Measurements from ENCODE around the gene TSPAN5.

Gene TSPAN5

DNA sequence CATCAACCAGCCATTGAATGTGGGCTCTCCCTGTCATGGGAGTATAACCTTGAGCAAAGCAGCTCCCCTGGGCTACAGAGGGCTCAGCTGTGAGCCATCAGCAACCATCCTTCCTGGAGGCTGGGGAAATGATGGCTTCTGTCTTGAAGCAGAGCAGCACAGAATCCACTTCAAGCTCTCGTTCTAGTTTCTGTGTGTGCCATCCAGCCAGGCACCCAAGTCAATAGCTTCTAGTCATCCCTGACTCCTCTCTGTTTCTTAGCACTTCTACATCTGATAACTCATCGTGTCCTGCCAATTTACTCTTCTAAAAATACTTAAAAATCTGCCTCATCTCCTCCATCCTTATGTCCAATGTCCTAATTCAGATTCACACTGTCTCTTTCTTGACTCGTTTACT, 42.2 kb upstream of the TSPAN5 start:
- H3K4me3 ChIP-seq (ENCODE audit: insufficient read depth, low read length, poor library complexity, severe bottlenecking), result no peak overlapping the region
- no peaks in the 10 kb centered on the region for H4K20me1 ChIP-seq (ENCODE audit: low read depth, low read length)
- H3K27me3 ChIP-seq (ENCODE audit: low read length), result no peaks in the 10 kb centered on the region
- H3K27ac ChIP-seq (ENCODE audit: low read depth, low read length), result no peak overlapping the region
- H3K9me3 ChIP-seq (ENCODE audit: insufficient read depth, low read length), result no peaks in the 10 kb centered on the region
- TF ChIP-seq EZH2phosphoT487 (conservative IDR thresholded peaks at IDR 0.05; ENCODE audit: low read length) (no peak), CTCF (IDR thresholded peaks at IDR 0.05; ENCODE audit: insufficient read depth, low read length, poor library complexity, severe bottlenecking) (no peak)
- H3K9me2 ChIP-seq (replicated peaks; ENCODE audit: insufficient read depth, low read length), result no peaks in the 10 kb centered on the region
- no peak overlapping the region for H3K9ac ChIP-seq (ENCODE audit: low read length)
- H2AFZ ChIP-seq (ENCODE audit: low read depth, low read length, severe bottlenecking), result no peak overlapping the region
- no peak overlapping the region for H3K4me2 ChIP-seq (ENCODE audit: low read depth, low read length, poor library complexity, severe bottlenecking)
- H3K79me2 ChIP-seq (ENCODE audit: insufficient read depth, low read length), result no peaks in the 10 kb centered on the region
- H3K36me3 ChIP-seq (ENCODE audit: low read length), result no peaks in the 10 kb centered on the region
- H3F3A ChIP-seq (ENCODE audit: insufficient read depth), result no peaks in the 10 kb centered on the region

- no peak overlapping the region for H3K9ac ChIP-seq (ENCODE audit: low read length)
- H3K4me2 ChIP-seq (ENCODE audit: low read depth, low read length, poor library complexity, severe bottlenecking), result no peak overlapping the region
- no peaks in the 10 kb centered on the region for H3K9me3 ChIP-seq (ENCODE audit: insufficient read depth, low read length)
- TF ChIP-seq CTCF (IDR thresholded peaks at IDR 0.05; ENCODE audit: insufficient read depth, low read length, poor library complexity, severe bottlenecking), result no peak
- no peak for TF ChIP-seq EZH2phosphoT487 (conservative IDR thresholded peaks at IDR 0.05; ENCODE audit: low read length)
- no peaks in the 10 kb centered on the region for H3K36me3 ChIP-seq (ENCODE audit: low read length)
- no peaks in the 10 kb centered on the region for H3K79me2 ChIP-seq (ENCODE audit: insufficient read depth, low read length)
- no peak overlapping the region for H3K4me3 ChIP-seq (ENCODE audit: insufficient read depth, low read length, poor library complexity, severe bottlenecking)
- no peak overlapping the region for H3K27ac ChIP-seq (ENCODE audit: low read depth, low read length)
- no peaks in the 10 kb centered on the region for H3F3A ChIP-seq (ENCODE audit: insufficient read depth)
- no peaks in the 10 kb centered on the region for H3K9me2 ChIP-seq (replicated peaks; ENCODE audit: insufficient read depth, low read length)
- H2AFZ ChIP-seq (ENCODE audit: low read depth, low read length, severe bottlenecking), result no peak overlapping the region
- H3K27me3 ChIP-seq (ENCODE audit: low read length), result no peaks in the 10 kb centered on the region
- H4K20me1 ChIP-seq (ENCODE audit: low read depth, low read length), result no peaks in the 10 kb centered on the region
These were observed 35.7 kb upstream of the TSPAN5 start for GRCh38 chr4:98694076-98694475.

GRCh38 chr4:98692411-98692810, 34.0 kb upstream of the TSPAN5 start:
- no peak for TF ChIP-seq EZH2phosphoT487 (conservative IDR thresholded peaks at IDR 0.05; ENCODE audit: low read length)
- TF ChIP-seq CTCF (IDR thresholded peaks at IDR 0.05; ENCODE audit: insufficient read depth, low read length, poor library complexity, severe bottlenecking), result no peak
- H3K9ac ChIP-seq (ENCODE audit: low read length), result no peak overlapping the region
- no peaks in the 10 kb centered on the region for H3K79me2 ChIP-seq (ENCODE audit: insufficient read depth, low read length)
- no peak overlapping the region for H3K4me2 ChIP-seq (ENCODE audit: low read depth, low read length, poor library complexity, severe bottlenecking)
- H4K20me1 ChIP-seq (ENCODE audit: low read depth, low read length), result no peaks in the 10 kb centered on the region
- no peaks in the 10 kb centered on the region for H3K36me3 ChIP-seq (ENCODE audit: low read length)
- no peaks in the 10 kb centered on the region for H3K9me3 ChIP-seq (ENCODE audit: insufficient read depth, low read length)
- H3F3A ChIP-seq (ENCODE audit: insufficient read depth), result no peaks in the 10 kb centered on the region
- no peak overlapping the region for H2AFZ ChIP-seq (ENCODE audit: low read depth, low read length, severe bottlenecking)
- no peaks in the 10 kb centered on the region for H3K9me2 ChIP-seq (replicated peaks; ENCODE audit: insufficient read depth, low read length)
- no peak overlapping the region for H3K27ac ChIP-seq (ENCODE audit: low read depth, low read length)
- no peaks in the 10 kb centered on the region for H3K27me3 ChIP-seq (ENCODE audit: low read length)
- H3K4me3 ChIP-seq (ENCODE audit: insufficient read depth, low read length, poor library complexity, severe bottlenecking), result no peak overlapping the region

- Histone ChIP-seq H3K9me2 (replicated peaks; ENCODE audit: insufficient read depth, low read length) (no peaks in the 10 kb centered on the region), H3K79me2 (ENCODE audit: insufficient read depth, low read length) (no peaks in the 10 kb centered on the region), H3K36me3 (ENCODE audit: low read length) (no peaks in the 10 kb centered on the region), H3K9ac (ENCODE audit: low read length) (no peak overlapping the region), H3F3A (ENCODE audit: insufficient read depth) (no peaks in the 10 kb centered on the region), H3K9me3 (ENCODE audit: insufficient read depth, low read length) (no peaks in the 10 kb centered on the region), H3K4me2 (ENCODE audit: low read depth, low read length, poor library complexity, severe bottlenecking) (no peak overlapping the region), H2AFZ (ENCODE audit: low read depth, low read length, severe bottlenecking) (no peak overlapping the region), H4K20me1 (ENCODE audit: low read depth, low read length) (no peaks in the 10 kb centered on the region), H3K27ac (ENCODE audit: low read depth, low read length) (no peak overlapping the region), H3K4me3 (ENCODE audit: insufficient read depth, low read length, poor library complexity, severe bottlenecking) (no peak overlapping the region), H3K27me3 (ENCODE audit: low read length) (no peaks in the 10 kb centered on the region)
- no peak for TF ChIP-seq EZH2phosphoT487 (conservative IDR thresholded peaks at IDR 0.05; ENCODE audit: low read length)
- no peak for TF ChIP-seq CTCF (IDR thresholded peaks at IDR 0.05; ENCODE audit: insufficient read depth, low read length, poor library complexity, severe bottlenecking)
These were observed 33.2 kb upstream of the TSPAN5 start for GRCh38 chr4:98691588-98691987.

Data from SU-DHL-6 (cell line).